ENCODE measurements around the gene PEAK3. TPM values are rescaled to one million over a fixed set of nuclear protein-coding genes. Genes with fewer than 3 reads are reported as not detected.

The PEAK3 gene
- total and polyA plus RNA-seq, 10 of the 15 experiments (the other 5 are each of a cell fraction or from before 2014, with no cell fraction given): 0.03 to 0.10 (median 0.05) TPM; not detected in 7

- TF ChIP-seq, protein P1, sequence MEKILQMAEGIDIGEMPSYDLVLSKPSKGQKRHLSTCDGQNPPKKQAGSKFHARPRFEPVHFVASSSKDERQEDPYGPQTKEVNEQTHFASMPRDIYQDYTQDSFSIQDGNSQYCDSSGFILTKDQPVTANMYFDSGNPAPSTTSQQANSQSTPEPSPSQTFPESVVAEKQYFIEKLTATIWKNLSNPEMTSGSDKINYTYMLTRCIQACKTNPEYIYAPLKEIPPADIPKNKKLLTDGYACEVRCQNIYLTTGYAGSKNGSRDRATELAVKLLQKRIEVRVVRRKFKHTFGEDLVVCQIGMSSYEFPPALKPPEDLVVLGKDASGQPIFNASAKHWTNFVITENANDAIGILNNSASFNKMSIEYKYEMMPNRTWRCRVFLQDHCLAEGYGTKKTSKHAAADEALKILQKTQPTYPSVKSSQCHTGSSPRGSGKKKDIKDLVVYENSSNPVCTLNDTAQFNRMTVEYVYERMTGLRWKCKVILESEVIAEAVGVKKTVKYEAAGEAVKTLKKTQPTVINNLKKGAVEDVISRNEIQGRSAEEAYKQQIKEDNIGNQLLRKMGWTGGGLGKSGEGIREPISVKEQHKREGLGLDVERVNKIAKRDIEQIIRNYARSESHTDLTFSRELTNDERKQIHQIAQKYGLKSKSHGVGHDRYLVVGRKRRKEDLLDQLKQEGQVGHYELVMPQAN (conservative IDR thresholded peaks at IDR 0.05): no peak
- no peak for TF ChIP-seq TCF7 (IDR thresholded peaks at IDR 0.05; ENCODE audit: borderline replicate concordance)
- TF ChIP-seq JUNB (IDR thresholded peaks at IDR 0.05): no peak
- TF ChIP-seq ATF7 (IDR thresholded peaks at IDR 0.05; ENCODE audit: low read depth): no peak
- no peak for TF ChIP-seq MTA2 (IDR thresholded peaks at IDR 0.05; ENCODE audit: low read depth)
These were observed 27.9 kb upstream of the PEAK3 start (continued) for GRCh38 chr19:2309734-2310362.

- RAD21 ChIA-PET (ENCODE audit: unreplicated experiment): no interaction called here
- no peaks in the 10 kb centered on the region for H3K36me3 ChIP-seq (ENCODE audit: control insufficient read depth in 2 of 2, insufficient read depth in 2 of 2, low read length in 1 of 2)
- H3K9me3 ChIP-seq (replicated peaks; ENCODE audit: control insufficient read depth, insufficient read depth, low read length): no peaks in the 10 kb centered on the region
- no TSS peak for BruUV-seq (replicated peaks)
- in situ Hi-C loops (cut with MboI) (no loop called here), intact Hi-C loops (cut with micrococcal nuclease; ENCODE audit: unreplicated experiment) (no loop called here)
- POLR2A ChIA-PET: no interaction called here
- DNase-seq (ENCODE audit: low read depth, low spot score): no peak
- TF ChIP-seq SRF (IDR thresholded peaks at IDR 0.05; ENCODE audit: low read depth in 2 of 2, low read length in 2 of 2) (0 out of 4 replicates have a peak, but pooled peaks of 1 of the 2 experiments have one; percentile 19), PML (IDR thresholded peaks at IDR 0.05; ENCODE audit: low read length) (no peak), POLR2A (IDR thresholded peaks at IDR 0.05; ENCODE audit: low read depth, low read length) (0 out of 2 replicates have a peak, but pooled peaks have one; percentile 31), RBBP5 (conservative IDR thresholded peaks at IDR 0.05) (no peak), SMC3 (IDR thresholded peaks at IDR 0.05; ENCODE audit: borderline replicate concordance, low read length) (no peak), FOXM1 (IDR thresholded peaks at IDR 0.05; ENCODE audit: low read depth, low read length) (no peak), CBX3 (IDR thresholded peaks at IDR 0.05; ENCODE audit: borderline replicate concordance, low read depth) (no peak), DPF2 (IDR thresholded peaks at IDR 0.05) (no peak)
- TF ChIP-seq, protein P2, sequence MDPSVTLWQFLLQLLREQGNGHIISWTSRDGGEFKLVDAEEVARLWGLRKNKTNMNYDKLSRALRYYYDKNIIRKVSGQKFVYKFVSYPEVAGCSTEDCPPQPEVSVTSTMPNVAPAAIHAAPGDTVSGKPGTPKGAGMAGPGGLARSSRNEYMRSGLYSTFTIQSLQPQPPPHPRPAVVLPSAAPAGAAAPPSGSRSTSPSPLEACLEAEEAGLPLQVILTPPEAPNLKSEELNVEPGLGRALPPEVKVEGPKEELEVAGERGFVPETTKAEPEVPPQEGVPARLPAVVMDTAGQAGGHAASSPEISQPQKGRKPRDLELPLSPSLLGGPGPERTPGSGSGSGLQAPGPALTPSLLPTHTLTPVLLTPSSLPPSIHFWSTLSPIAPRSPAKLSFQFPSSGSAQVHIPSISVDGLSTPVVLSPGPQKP (IDR thresholded peaks at IDR 0.05; ENCODE audit: low read depth, low read length): no peak
- H3K4me2 ChIP-seq (ENCODE audit: control insufficient read depth, insufficient read depth): peak within 1 kb of the TSS; percentile 9; the same call in 1 of the 2 replicates
- no peak within 1 kb of the TSS for H2AFZ ChIP-seq (ENCODE audit: control insufficient read depth, low read depth, low read length)
- H3K4me3 ChIP-seq: no peak within 1 kb of the TSS
- no peak for FAIRE-seq
- no peak for ATAC-seq
- CTCF ChIA-PET: no interaction called here
- H3K9ac ChIP-seq (ENCODE audit: control insufficient read depth, insufficient read depth, low read length): no peak within 1 kb of the TSS
- SMC1A ChIA-PET (ENCODE audit: uncharacterized antibody, unreplicated experiment): no interaction called here
- H3K4me1 ChIP-seq (ENCODE audit: control insufficient read depth, insufficient read depth, low read length): no peaks in the 10 kb centered on the region
- H3K27ac ChIP-seq (ENCODE audit: control insufficient read depth, insufficient read depth): no peak within 1 kb of the TSS
- 22% methylated on average over 17 of the region's 63 CpGs for WGBS (ENCODE audit: insufficient coverage, insufficient replicate concordance, low lambda C conversion rate, missing lambda C conversion rate)
- H3K27me3 ChIP-seq (replicated peaks in 1 of 2; ENCODE audit: control insufficient read depth in 2 of 2, insufficient read depth in 2 of 2, low read length in 1 of 2): peaks cover 8 to 9% of the 10 kb centered on the region in 2 experiments; a peak in 3 of 4 replicates
- no peaks in the 10 kb centered on the region for H3K79me2 ChIP-seq (ENCODE audit: control insufficient read depth, insufficient read depth, low read length)
- no peaks in the 10 kb centered on the region for H4K20me1 ChIP-seq (ENCODE audit: control insufficient read depth, insufficient read depth)
These were observed 26.2 kb upstream of the PEAK3 start, which contains the start of gene LINGO3 for GRCh38 chr19:2308114-2308556. Gene LINGO3, minus strand, starts transcription at chr19:2308154. Its CDS starts 16,378 bp downstream, at chr19:2291776.
